ENCODE measurements around the gene GSTA4.

Gene GSTA4, protein sequence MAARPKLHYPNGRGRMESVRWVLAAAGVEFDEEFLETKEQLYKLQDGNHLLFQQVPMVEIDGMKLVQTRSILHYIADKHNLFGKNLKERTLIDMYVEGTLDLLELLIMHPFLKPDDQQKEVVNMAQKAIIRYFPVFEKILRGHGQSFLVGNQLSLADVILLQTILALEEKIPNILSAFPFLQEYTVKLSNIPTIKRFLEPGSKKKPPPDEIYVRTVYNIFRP

DNA sequence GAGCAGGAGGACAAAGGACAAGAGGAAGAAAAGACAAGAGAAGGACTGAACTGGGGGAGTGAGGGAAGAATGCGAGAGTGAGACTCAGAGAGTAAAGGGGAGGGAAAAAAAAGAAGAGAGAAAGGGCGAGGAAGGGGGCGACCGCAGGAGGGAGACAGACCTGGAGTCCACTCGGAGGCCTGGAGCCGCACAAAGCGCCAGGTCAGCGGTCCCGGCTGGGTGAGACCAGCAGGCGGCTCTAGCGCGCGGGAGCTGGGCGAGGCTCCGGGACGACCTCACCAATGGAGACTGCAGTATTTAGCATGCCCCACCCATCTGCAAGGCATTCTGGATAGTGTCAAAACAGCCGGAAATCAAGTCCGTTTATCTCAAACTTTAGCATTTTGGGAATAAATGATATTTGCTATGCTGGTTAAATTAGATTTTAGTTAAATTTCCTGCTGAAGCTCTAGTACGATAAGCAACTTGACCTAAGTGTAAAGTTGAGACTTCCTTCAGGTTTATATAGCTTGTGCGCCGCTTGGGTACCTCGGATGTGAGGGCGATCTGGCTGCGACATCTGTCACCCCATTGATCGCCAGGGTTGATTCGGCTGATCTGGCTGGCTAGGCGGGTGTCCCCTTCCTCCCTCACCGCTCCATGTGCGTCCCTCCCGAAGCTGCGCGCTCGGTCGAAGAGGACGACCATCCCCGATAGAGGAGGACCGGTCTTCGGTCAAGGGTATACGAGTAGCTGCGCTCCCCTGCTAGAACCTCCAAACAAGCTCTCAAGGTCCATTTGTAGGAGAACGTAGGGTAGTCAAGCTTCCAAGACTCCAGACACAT is at the start of gene GSTA4:
TSS of gene GSTA4 (minus strand) at position 196 of the 824 bp plus-strand sequence. CDS start 1,041 bp downstream, outside the sequence.
- DNase-seq: peak; percentile 93 to 97

DNA sequence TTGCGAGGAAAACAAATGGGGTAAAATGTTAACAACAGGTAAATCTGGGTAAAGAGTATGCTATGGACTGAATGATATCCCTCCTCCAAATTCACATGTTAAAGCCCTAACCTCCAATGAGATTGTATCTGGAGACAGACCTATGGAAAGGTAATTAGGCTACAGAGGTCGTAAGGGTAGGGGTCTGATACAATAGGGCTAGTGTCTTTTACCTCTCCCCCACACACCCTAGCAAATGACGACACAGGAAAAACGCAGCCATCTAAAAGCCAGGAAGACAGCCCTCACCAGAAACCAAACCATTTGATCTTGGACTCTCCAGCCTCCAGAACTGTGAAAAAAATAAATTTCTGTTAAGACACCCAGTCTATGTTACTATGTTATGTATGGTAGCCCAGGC is 49.5 kb upstream of the GSTA4 start:
- DNase-seq: no peak

DNA sequence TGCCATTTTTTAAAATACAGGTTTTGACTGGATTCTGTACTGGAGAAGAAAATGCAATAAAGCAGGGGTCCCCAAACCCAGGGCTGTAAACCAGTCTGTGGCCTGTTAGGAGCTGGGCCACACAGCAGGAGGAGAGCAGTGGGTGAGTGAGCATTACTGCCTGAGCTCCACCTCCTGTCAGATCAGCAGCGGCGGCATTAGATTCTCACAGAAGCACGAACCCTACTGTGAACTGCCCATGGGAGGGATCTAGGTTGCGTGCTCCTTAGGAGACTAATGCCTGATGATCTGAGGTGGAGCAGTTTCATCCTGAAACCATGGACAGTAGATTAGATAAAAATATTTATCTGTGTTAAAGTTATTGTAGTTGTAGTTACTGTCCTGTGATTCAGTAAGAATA is 49.0 kb upstream of the GSTA4 start:
- DNase-seq: peak in 1 of 2 experiments; percentile 50

DNA sequence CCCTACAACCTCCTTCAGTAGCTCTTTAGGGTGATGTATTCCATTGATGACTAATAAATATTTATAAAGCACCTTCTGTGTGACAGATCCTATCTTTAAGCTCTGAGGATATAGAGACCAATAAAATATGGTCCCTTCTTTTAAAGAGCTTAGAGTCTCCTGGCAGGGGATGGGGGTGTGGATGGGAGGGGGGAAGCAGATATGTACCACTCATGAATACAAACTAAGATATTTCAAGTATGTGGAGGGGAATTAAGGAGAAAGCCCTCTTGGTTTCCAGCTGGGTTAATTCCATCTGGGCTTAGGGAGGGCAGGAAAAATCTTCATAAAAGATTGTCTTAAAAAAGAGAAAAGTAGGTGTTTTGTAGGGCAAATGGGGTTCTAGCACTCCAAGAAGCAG is 48.5 kb upstream of the GSTA4 start:
- peak; percentile 39 to 82 for DNase-seq

DNA sequence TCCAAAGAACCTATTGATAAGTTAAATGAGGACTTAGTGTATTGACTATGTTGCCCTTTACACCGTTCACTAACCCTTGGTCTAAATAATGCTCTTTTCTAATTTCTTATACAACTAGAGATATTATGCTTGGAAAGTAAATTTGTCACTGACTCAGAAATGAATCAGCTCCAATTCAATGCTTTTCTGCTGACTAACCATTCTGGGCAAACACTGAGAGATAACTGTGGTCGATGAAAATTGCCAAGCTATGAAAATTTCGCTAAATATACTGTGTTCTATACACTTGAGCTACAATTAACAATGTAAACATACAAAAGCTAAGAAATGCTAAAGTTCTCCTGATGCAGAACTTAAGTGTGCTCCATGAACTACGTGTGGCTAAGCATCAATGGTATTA is 47.0 kb upstream of the GSTA4 start:
- no peak for DNase-seq

DNA sequence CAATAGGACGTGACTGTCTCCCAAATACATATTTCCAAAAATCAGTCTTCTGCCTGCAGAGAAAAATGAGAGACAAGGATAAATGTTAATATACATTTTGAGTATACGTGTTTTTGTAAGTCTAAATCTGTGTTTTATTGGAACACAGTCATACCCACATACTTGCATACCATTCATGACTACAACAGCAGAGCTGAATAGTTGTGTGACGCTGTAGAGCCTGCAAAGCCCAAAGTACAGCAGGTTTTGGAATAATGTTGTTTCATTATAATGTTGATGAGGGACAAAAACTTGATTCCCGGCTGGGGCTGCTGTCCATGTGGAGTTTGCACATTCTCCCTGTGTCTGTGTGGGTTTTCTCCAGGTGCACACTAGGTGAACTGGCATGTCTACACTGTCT is 46.3 kb upstream of the GSTA4 start:
- DNase-seq: no peak

DNA sequence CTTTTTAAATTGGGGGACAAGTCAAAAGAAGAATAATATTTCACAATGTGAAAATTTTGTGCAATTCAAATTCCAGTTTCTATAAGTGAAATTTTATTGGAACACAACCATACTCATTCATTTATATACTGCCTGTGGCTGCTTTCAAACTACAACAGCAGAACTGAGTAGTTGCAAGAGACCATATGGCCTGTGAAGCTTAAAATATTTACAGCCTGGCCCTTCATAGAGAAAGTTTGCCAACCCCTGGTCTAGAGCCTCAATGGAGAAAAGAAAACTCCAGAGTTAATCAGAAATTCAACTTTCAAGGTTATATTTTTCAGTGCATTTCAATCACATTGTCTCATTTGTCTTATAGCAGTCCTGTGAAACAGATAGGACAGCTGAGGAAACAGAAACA is 43.5 kb upstream of the GSTA4 start:
- peak in 1 of 2 experiments; percentile 8 for DNase-seq

DNA sequence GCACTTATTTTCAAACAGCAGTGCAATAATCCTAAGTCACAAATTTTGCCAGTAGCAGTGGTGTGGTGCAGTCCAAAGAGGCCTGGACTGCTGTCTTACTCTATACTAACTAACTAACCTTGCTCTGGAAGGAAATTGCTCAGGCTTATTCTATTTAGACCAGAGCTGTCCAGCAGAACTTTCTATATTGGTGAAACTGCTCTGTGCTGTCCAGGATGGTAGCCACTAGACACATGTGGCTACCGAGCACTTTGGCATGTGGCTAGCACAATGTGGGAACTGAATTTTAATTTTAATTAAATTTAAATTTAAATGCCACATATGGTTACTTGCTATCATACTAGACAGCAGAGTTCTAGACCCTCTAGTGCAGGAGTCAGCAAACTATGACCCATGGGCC is 43.1 kb upstream of the GSTA4 start:
- DNase-seq: no peak

DNA sequence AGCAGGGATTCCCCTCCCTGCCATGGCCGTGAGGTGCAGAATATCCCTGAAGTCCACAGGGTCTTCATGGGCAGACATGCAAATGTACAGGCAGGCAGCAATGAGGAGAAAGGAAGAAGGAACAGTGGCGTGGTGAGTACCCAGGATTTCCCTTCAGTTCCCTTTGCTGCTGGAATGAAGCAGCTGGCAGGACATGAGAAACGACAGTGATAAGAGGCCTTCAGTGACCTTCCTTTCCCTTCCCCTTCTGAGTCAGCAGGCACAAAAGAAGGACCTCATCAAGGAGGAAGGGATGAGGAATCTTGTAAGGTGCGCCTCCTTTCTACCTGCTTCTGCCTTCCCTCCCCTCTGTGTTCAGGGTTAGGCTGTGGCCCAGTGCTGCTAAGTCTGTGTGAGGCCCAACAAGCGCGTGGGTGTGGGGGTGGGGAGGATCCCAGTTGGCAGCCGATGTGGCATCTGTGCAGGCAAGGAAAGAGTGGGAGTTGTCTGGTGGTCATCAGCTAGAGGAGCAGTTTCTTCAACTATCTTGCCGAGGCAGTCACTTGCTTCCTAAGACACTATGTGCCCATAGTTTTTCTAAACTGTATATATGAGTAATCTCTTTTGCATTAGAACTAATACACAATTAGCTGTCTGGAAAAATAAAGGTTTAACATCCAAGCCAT is 40.6 kb upstream of the GSTA4 start:
- DNase-seq: no peak

DNA sequence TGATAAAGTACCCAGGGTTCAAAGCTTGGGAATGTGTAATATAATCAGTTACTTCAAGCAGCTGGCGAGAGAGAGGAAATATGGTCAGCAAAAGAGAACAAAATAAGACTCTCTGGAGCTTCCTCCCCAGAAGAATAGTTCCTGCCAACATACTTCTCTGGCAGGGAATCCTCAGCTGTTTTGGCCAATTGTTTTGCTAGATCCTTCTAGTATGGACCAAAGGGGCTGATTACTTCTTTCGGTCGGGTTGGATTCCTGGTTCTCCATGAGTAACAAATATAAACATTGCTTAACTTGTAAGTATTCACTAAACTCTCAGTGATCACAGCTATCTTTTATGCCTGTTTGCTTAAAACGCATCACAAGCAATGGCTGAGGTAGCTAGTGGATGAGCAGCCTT is 38.7 kb upstream of the GSTA4 start:
- DNase-seq: no peak

DNA sequence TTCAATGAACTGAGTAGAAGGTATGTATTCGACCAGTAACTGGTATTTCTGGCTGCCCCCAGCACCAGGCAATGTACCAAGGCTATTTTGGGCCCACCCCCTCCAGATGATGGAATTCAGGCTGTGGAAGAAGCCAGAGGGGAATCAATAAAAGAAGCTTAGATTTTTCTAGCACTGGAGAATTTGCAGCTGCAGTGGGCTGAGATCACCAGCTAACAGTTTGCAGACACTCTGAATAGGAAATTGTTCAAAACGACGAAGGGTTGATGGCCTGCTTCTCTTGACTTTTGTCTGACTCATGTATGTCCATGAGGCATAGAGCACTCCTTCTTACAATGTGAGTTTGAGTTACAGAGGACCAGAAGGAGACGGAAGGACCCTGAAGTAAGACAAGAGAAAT is 37.8 kb upstream of the GSTA4 start:
- no peak for DNase-seq

DNA sequence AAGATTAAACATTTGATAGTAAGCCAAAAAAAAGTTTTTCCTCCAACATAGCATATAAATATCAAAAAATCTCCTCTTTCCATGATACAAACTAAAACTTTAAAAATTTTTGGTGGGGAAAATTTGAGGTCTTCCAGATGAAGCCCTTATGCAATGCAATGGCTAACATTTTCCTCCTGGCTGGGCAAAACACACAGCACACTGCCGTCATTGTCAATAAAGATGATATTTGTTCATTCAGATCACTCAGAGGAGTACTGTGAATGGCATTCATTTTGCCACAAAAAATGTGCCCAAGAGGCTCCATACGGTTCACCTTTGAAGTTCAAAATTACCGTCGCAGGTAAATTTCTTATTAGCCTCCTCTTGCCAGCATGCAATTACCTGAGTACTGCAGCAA is 36.2 kb upstream of the GSTA4 start:
- no peak for DNase-seq

DNA sequence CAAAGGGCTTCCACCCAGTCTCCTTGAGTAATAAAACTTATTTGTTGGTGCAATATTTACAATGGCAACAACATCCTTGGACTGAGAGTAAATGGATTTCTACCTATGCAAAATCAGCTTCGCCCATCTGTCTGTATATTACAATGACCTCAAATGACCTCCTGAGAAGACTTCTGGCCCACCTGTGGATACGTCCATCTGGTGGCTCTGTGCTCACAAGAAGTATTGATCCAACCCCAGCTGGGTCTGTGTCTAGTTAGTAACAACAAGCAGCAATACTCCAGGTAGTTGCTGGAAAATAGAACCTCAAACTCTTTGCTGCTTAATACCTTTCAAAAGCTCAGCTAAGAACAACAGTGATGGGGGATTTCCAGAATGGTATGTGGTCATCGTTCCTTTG is 34.7 kb upstream of the GSTA4 start:
- DNase-seq: peak; percentile 72 to 76

DNA sequence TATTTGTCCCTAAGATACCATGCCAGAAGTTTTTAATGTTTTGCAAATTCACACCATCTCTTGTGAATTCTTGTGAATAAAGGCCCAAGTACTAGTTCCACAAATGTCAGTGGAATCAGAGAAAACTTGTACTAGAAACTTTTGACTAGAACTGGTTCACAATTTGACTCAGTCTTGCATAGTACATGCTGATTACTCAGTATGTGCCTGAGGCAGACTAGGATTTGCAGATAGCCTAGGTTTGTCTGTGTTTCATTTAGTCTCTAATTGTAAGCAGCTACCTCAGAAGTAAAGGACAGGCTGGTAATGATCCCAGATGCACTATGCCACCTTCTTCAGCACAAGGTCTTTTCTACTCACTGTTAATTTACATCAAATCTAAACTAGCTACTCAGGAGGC is 34.2 kb upstream of the GSTA4 start:
- no peak for DNase-seq

DNA sequence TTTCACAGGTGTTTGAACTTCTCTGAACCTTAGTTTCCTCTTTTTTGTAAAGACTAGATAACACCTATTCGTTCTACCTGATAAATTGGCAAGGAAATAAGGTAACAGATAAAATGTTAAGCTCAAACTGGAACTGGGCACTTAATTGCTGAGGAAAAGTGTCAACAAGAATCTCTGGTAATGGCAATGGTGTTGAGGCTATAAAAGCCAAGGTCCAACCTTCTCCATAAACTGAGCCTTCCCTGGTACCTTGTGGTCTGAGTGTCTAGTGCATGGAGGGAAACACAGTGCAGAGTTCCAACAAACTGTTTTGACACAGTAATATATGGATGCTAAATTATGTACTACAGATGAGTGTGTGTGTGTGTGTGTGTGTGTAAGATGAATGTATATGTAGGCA is 33.4 kb upstream of the GSTA4 start:
- no peak for DNase-seq

DNA sequence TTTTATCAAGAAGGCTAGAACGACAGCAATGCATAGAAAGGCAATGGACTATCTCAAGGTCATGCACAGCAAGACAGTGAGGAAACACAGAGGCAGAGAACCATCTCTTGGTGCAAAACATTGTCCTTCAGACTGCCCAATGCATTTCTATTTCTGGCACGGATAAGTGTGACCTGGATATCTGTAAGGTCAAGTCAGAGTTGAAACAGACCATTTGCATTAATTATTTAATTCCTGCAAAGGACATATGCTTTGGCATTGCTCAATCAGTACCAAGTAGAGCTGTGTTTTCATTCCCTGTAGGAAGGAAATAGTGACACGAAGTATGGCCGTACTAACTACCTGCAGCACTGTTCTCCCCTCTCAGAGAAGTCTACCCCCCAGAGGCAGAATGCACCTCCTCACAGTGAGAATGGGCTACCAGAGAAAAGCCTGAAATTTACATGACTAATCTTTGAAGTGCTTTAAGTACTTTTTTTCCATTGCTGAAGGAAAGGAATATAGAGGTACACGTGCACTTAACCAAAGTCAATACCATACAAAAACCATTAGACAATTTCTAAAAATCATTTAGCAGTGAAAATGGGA is 32.1 kb upstream of the GSTA4 start:
- DNase-seq: no peak

DNA sequence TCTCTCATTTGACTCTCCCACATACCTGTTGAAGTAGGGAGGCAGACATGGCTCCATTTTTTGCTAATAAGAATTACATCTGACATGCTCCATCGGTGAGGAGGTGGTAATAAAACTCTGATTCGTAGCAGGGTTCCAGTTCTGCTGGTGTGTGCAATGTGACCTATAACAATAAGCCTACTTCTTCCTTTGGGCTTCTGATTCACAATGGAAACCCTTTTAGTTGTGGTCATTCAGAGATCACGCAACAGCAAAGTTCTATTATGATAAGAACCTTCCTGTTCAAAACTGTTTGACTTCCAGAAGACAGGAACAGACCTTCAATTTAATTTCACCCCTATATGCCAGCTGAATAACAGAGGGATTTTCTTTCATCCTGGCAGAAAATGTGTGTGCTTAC is 31.4 kb upstream of the GSTA4 start:
- DNase-seq: no peak

DNA sequence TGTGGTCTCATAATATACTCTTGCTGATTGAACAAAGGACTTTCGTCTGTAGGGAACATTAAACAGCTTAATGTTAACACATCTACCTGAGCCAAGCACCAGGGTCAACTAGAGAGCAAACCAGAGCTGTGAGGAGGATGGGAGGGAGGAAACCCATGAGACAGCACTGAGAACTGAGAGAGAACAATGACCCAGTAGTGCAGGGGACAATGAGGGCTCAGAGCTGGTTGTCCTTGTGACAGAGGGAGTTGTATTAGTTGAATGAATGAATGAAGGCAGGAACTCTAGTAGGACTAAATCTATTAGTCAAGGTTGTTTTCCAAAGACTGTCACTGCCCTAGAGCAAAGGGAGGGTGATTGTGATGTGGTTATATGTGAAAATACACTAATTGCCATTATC is 28.2 kb upstream of the GSTA4 start:
- no peak for DNase-seq

DNA sequence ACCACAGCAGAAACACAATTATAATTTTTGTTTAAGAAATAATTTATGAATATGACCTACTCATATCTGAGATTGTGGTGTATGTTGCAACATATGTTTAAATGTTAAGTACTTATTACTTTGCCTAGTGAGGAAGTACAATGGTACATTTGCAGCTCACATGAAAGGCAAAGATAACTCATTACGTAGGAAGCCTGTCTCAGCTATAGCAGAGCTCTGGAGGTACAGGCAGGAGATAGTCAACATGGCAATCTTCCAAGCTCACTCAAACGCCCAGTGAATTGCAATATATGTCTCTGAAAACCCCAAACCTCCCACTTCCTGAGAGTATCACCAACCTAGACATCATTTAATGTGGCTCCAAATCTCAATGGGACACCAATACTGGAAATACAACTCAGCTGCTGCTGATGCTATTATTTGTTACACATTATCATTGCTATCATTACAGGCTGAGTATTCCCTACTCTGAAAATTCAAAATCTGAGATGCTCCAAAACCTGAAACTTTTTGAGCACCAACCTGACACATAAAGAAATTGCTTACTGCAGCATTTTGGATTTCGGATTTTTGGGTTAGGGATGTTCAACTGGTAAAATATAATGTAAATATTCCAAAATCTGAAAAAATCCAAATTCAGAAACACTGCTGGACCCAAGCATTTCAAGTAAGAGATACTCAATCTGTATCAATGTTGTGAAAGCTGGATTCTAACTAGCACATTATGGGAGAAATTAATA is 25.1 kb upstream of the GSTA4 start:
- DNase-seq: no peak

DNA sequence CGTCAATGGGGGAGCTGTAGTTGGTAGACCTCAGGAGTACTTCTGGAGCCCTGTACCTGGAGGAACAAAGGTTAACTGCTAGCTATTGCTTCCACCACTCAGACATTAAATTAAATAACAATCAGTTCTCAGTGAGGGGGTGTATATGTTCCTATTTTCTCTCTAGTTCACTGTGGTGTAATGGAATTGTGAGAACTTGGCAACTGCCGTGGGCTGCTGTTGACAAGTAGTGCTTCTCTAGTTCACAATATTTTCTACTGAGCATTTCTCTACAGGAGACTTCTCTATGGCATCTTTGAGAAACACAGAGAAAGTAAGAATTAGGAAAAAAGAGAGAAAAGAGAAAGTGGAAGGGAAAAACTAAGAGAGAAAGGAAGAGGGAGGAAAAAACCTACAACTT is 23.4 kb upstream of the GSTA4 start:
- DNase-seq: no peak

DNA sequence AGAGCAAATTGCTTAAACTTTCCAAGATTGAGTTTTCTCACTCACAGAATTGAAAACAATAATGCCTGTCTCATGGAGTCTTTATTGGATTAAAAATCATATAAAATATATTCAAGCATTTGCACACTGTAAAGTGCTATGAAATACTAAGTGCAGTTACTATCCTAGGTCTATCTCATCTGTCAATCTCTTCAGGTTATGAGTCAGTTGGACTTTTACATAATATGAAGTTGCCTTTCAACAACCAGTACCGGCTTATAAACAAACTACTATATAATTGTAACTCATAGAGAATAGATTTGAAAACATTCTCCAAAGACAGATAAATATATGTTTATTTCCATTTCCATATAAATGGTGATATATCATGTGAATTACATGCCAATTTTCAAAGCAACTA is 20.4 kb upstream of the GSTA4 start:
- DNase-seq: no peak

DNA sequence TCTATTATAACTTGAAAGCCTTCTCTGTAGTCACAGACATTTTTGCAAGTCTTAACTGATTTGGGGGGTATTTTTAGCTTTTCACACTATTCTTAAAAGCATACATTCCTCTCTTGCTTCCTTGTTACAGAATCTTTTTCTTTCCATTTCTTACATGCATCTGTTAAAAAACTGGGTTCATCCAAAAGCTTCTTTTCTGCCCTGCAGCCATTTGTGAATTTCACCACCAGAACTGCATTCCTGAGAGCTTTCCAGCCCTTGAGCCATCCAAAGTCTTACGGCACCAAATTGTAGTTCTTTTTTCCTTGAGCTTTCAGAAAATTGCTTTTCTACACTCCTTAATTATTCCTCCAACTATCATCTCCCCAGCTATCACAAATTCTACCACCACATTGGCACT is 19.7 kb upstream of the GSTA4 start:
- DNase-seq: no peak

DNA sequence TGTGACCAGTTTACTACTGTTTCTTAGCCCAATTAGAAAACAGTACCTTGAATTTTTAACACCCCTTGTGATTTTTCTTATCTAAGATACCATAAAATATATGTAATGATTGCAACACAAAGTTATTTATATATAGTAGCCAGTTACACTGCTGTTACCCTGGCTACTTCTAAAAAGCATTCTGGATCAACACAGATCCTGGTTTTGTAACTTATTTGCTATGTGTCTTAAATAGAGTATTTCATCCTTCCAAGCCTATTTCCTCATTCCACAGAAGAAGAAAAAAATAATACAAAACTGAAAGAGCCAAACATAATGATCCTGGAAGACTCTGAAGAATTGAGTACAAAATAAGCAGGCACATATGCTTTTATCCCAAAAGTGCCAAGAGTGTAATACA is 19.0 kb upstream of the GSTA4 start:
- DNase-seq: no peak
